ENCODE measurements around the gene CST7.

The CST7 gene

GRCh38 chr20:24977336-24977735 lies 28.3 kb downstream of the CST7 start:
- Histone ChIP-seq H2AFZ (ENCODE audit: low read length, unreplicated experiment) (no peak overlapping the region), H3K4me1 (ENCODE audit: control insufficient read depth, insufficient read depth, low read length, unreplicated experiment) (no peaks in the 10 kb centered on the region), H3K4me3 (ENCODE audit: low read depth, low read length) (no peak overlapping the region), H3K79me2 (ENCODE audit: control insufficient read depth, insufficient read depth, low read length, unreplicated experiment) (no peaks in the 10 kb centered on the region), H3K27ac (ENCODE audit: low read depth, low read length) (no peak overlapping the region), H3K36me3 (ENCODE audit: insufficient read depth, low read length) (peaks cover 57% of the 10 kb centered on the region), H3K27me3 (ENCODE audit: insufficient read depth, low read length) (no peaks in the 10 kb centered on the region)

GRCh38 chr20:24977797-24978196 lies 28.7 kb downstream of the CST7 start:
- H3K4me3 ChIP-seq (ENCODE audit: low read depth, low read length) = no peak overlapping the region
- H2AFZ ChIP-seq (ENCODE audit: low read length, unreplicated experiment) = no peak overlapping the region
- no peaks in the 10 kb centered on the region for H3K79me2 ChIP-seq (ENCODE audit: control insufficient read depth, insufficient read depth, low read length, unreplicated experiment)
- H3K4me1 ChIP-seq (ENCODE audit: control insufficient read depth, insufficient read depth, low read length, unreplicated experiment) = no peaks in the 10 kb centered on the region
- H3K36me3 ChIP-seq (ENCODE audit: insufficient read depth, low read length) = peaks cover 55% of the 10 kb centered on the region
- H3K27ac ChIP-seq (ENCODE audit: low read depth, low read length) = no peak overlapping the region
- H3K27me3 ChIP-seq (ENCODE audit: insufficient read depth, low read length) = no peaks in the 10 kb centered on the region

GRCh38 chr20:24978513-24978912 lies 29.4 kb downstream of the CST7 start:
- no peak overlapping the region for H3K4me3 ChIP-seq (ENCODE audit: low read depth, low read length)
- no peak overlapping the region for H3K27ac ChIP-seq (ENCODE audit: low read depth, low read length)
- peaks cover 55% of the 10 kb centered on the region for H3K36me3 ChIP-seq (ENCODE audit: insufficient read depth, low read length)
- H2AFZ ChIP-seq (ENCODE audit: low read length, unreplicated experiment) = no peak overlapping the region
- H3K27me3 ChIP-seq (ENCODE audit: insufficient read depth, low read length) = no peaks in the 10 kb centered on the region
- no peaks in the 10 kb centered on the region for H3K4me1 ChIP-seq (ENCODE audit: control insufficient read depth, insufficient read depth, low read length, unreplicated experiment)
- H3K79me2 ChIP-seq (ENCODE audit: control insufficient read depth, insufficient read depth, low read length, unreplicated experiment) = no peaks in the 10 kb centered on the region

GRCh38 chr20:24979036-24979960 lies 30.2 kb downstream of the CST7 start:
- Histone ChIP-seq H3K79me2 (ENCODE audit: control insufficient read depth, insufficient read depth, low read length, unreplicated experiment) (peaks cover 4% of the 10 kb centered on the region), H2AFZ (ENCODE audit: low read length, unreplicated experiment) (no peak overlapping the region), H3K27ac (ENCODE audit: low read depth, low read length) (no peak overlapping the region), H3K4me1 (ENCODE audit: control insufficient read depth, insufficient read depth, low read length, unreplicated experiment) (no peaks in the 10 kb centered on the region), H3K27me3 (ENCODE audit: insufficient read depth, low read length) (no peaks in the 10 kb centered on the region), H3K4me3 (ENCODE audit: low read depth, low read length) (no peak overlapping the region), H3K36me3 (ENCODE audit: insufficient read depth, low read length) (peaks cover 60% of the 10 kb centered on the region)

GRCh38 chr20:24980291-24981053 lies 31.4 kb downstream of the CST7 start:
- peaks cover 8% of the 10 kb centered on the region for H3K79me2 ChIP-seq (ENCODE audit: control insufficient read depth, insufficient read depth, low read length, unreplicated experiment)
- no peaks in the 10 kb centered on the region for H3K4me1 ChIP-seq (ENCODE audit: control insufficient read depth, insufficient read depth, low read length, unreplicated experiment)
- H3K4me3 ChIP-seq (ENCODE audit: low read depth, low read length) = no peak overlapping the region
- no peak overlapping the region for H2AFZ ChIP-seq (ENCODE audit: low read length, unreplicated experiment)
- H3K27ac ChIP-seq (ENCODE audit: low read depth, low read length) = no peak overlapping the region
- H3K36me3 ChIP-seq (ENCODE audit: insufficient read depth, low read length) = peaks cover 56% of the 10 kb centered on the region
- no peaks in the 10 kb centered on the region for H3K27me3 ChIP-seq (ENCODE audit: insufficient read depth, low read length)

- Histone ChIP-seq H3K79me2 (ENCODE audit: control insufficient read depth, insufficient read depth, low read length, unreplicated experiment) (peaks cover 16% of the 10 kb centered on the region), H3K27me3 (ENCODE audit: insufficient read depth, low read length) (no peaks in the 10 kb centered on the region), H3K27ac (ENCODE audit: low read depth, low read length) (no peak overlapping the region), H2AFZ (ENCODE audit: low read length, unreplicated experiment) (no peak overlapping the region), H3K4me1 (ENCODE audit: control insufficient read depth, insufficient read depth, low read length, unreplicated experiment) (no peaks in the 10 kb centered on the region), H3K36me3 (ENCODE audit: insufficient read depth, low read length) (peaks cover 48% of the 10 kb centered on the region), H3K4me3 (ENCODE audit: low read depth, low read length) (no peak overlapping the region)
These were observed 32.2 kb downstream of the CST7 start for GRCh38 chr20:24981282-24981681.

GRCh38 chr20:24981790-24982189 lies 32.7 kb downstream of the CST7 start:
- no peak overlapping the region for H3K4me3 ChIP-seq (ENCODE audit: low read depth, low read length)
- peaks cover 43% of the 10 kb centered on the region for H3K36me3 ChIP-seq (ENCODE audit: insufficient read depth, low read length)
- no peak overlapping the region for H2AFZ ChIP-seq (ENCODE audit: low read length, unreplicated experiment)
- H3K4me1 ChIP-seq (ENCODE audit: control insufficient read depth, insufficient read depth, low read length, unreplicated experiment) = no peaks in the 10 kb centered on the region
- no peak overlapping the region for H3K27ac ChIP-seq (ENCODE audit: low read depth, low read length)
- peaks cover 21% of the 10 kb centered on the region for H3K79me2 ChIP-seq (ENCODE audit: control insufficient read depth, insufficient read depth, low read length, unreplicated experiment)
- no peaks in the 10 kb centered on the region for H3K27me3 ChIP-seq (ENCODE audit: insufficient read depth, low read length)

GRCh38 chr20:24983896-24984295 lies 34.8 kb downstream of the CST7 start:
- H3K27me3 ChIP-seq (ENCODE audit: insufficient read depth, low read length) = no peaks in the 10 kb centered on the region
- no peak overlapping the region for H2AFZ ChIP-seq (ENCODE audit: low read length, unreplicated experiment)
- H3K4me1 ChIP-seq (ENCODE audit: control insufficient read depth, insufficient read depth, low read length, unreplicated experiment) = peaks cover 8% of the 10 kb centered on the region
- no peak overlapping the region for H3K4me3 ChIP-seq (ENCODE audit: low read depth, low read length)
- H3K27ac ChIP-seq (ENCODE audit: low read depth, low read length) = no peak overlapping the region
- H3K36me3 ChIP-seq (ENCODE audit: insufficient read depth, low read length) = peaks cover 26% of the 10 kb centered on the region
- peaks cover 35% of the 10 kb centered on the region for H3K79me2 ChIP-seq (ENCODE audit: control insufficient read depth, insufficient read depth, low read length, unreplicated experiment)

- no peak overlapping the region for H3K27ac ChIP-seq (ENCODE audit: low read depth, low read length)
- H3K4me1 ChIP-seq (ENCODE audit: control insufficient read depth, insufficient read depth, low read length, unreplicated experiment) = peaks cover 9% of the 10 kb centered on the region
- no peak overlapping the region for H2AFZ ChIP-seq (ENCODE audit: low read length, unreplicated experiment)
- peaks cover 23% of the 10 kb centered on the region; the same call in 1 of the 2 replicates for H3K36me3 ChIP-seq (ENCODE audit: insufficient read depth, low read length)
- peaks cover 43% of the 10 kb centered on the region for H3K79me2 ChIP-seq (ENCODE audit: control insufficient read depth, insufficient read depth, low read length, unreplicated experiment)
- no peak overlapping the region for H3K4me3 ChIP-seq (ENCODE audit: low read depth, low read length)
- no peaks in the 10 kb centered on the region for H3K27me3 ChIP-seq (ENCODE audit: insufficient read depth, low read length)
These were observed 36.0 kb downstream of the CST7 start for GRCh38 chr20:24984961-24985640.

GRCh38 chr20:24985802-24986201 lies 36.7 kb downstream of the CST7 start:
- Histone ChIP-seq H2AFZ (ENCODE audit: low read length, unreplicated experiment) (no peak overlapping the region), H3K36me3 (ENCODE audit: insufficient read depth, low read length) (peaks cover 16% of the 10 kb centered on the region; the same call in 1 of the 2 replicates), H3K4me1 (ENCODE audit: control insufficient read depth, insufficient read depth, low read length, unreplicated experiment) (peaks cover 16% of the 10 kb centered on the region), H3K27me3 (ENCODE audit: insufficient read depth, low read length) (no peaks in the 10 kb centered on the region), H3K27ac (ENCODE audit: low read depth, low read length) (no peak overlapping the region), H3K4me3 (ENCODE audit: low read depth, low read length) (no peak overlapping the region), H3K79me2 (ENCODE audit: control insufficient read depth, insufficient read depth, low read length, unreplicated experiment) (peaks cover 50% of the 10 kb centered on the region)

Measured in ACC112 (cell line).